ENCODE results near the gene XYLB.

The XYLB gene

DNA sequence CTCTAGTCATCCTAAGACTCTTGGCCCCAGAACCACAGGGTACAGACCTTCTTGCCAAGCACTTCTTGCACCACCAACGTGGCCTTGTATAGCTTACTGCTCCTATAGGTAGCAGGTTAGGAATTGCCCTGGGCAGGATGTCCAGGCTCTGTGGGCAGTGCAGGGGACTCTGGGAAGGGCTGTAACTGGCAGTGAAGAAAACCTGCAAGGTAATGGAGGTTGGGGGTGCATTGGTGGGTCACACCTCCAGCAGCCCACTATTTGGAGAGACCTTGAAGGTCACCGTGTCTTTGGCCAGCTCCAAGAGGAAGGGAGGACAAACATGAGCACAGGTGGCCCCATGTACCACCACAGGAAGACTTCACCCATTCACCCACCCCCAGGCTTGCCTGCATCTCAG lies 21.3 kb upstream of the XYLB start:
- no peak for DNase-seq

- peak; percentile 68 for DNase-seq
Measured at GRCh38 chr3:38327335-38328009, 19.1 kb upstream of the XYLB start.

- no peak for DNase-seq
Measured at GRCh38 chr3:38331257-38332022, 15.1 kb upstream of the XYLB start.

DNA sequence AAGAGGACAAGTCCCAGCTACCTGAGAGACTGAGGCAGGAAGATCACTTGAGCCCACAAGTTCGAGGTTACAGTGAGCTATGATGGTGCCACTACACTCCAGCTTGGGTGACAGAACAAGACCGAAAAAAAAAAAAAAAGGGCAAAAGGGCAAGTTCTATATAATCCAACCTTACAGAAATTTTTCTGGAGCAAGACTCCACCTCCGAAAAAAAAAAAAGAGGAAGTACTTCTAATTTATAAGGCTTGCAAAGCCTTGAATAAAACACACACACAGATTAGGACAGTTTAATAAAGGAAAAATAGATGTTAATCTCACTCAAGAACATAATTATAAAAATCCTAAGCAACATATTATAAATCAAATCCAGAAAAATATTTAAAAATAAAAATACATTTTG lies 14.4 kb upstream of the XYLB start:
- no peak for DNase-seq

- peak; percentile 56 for DNase-seq
Measured at GRCh38 chr3:38334142-38335055, 12.2 kb upstream of the XYLB start.

DNA sequence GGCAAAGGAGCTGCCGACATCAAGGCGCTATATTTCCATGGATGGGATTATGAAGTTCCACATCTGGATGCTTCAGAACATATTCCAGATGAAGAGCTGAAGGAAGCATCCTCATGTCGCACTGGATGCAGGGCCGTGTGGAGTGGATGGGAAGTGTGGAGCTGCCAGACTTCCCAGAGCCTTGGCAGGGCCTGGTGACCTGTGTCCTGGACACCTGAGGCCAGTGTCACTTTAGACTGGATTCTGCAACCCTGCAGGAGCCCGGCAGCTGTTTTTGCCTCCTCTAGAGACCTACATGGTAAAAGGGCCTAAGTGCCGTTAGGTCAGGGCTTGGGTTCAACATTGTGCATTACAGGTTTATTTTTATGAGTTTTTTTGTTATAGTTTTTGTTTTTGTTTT lies 11.3 kb upstream of the XYLB start:
- DNase-seq, result no peak

DNA sequence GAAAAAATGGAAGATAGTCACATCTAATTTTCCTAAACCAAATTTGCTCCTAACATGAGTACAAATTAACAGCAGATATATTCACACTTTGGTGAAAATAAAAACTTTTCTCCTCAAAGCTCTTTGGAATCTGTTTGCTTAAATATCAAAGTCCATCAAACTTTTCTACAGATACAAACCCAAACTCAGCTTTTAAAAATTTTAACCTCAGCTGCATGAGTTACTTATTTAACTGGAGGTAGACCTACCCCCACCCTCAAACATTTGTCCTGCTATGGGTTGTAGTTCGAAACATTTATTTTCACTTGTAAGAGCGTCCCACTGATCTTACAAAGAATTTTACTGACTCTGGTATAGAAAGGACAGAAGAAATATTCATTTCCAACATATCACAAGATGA lies 8.9 kb upstream of the XYLB start:
- no peak for DNase-seq

DNA sequence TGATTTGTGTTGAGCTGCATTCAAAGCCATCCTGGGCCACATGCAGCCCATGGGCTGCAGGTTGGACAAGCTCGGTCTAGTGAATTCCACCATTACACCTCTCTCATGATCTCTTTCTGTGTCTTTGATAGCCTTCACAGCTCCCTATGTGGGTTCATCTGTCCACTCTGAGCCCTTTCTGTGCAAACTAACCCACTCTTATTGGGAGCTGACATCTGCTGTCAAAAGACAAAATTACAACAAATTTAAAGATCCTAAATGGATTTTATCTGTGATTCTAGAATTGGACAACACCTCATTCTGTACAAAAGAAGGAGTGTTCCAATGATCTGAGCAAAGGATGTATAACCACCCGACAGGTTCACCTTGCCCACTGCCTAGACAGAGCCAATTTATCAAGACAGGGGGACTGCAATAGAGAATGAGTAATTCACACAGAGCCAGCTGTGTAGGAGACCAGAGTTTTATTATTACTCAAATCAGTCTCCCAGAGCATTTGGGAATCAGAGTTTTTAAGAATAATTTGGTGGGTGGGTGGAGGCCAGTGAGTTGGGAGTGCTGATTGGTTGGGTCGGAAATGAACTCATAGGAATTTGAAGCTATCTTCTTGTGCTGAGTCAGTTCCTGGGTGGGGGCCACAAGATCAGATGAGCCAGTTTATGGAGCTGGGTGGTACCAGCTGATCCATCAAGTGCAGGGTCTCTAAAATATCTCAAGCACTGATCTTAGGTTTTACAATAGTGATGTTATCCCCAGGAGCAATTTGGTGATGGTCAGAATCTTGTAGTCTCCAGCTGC lies 2.6 kb upstream of the XYLB start:
- DNase-seq, result no peak

- DNase-seq, result no peak
Measured at GRCh38 chr3:38345879-38346586, 552 bp upstream of the XYLB start.

DNA sequence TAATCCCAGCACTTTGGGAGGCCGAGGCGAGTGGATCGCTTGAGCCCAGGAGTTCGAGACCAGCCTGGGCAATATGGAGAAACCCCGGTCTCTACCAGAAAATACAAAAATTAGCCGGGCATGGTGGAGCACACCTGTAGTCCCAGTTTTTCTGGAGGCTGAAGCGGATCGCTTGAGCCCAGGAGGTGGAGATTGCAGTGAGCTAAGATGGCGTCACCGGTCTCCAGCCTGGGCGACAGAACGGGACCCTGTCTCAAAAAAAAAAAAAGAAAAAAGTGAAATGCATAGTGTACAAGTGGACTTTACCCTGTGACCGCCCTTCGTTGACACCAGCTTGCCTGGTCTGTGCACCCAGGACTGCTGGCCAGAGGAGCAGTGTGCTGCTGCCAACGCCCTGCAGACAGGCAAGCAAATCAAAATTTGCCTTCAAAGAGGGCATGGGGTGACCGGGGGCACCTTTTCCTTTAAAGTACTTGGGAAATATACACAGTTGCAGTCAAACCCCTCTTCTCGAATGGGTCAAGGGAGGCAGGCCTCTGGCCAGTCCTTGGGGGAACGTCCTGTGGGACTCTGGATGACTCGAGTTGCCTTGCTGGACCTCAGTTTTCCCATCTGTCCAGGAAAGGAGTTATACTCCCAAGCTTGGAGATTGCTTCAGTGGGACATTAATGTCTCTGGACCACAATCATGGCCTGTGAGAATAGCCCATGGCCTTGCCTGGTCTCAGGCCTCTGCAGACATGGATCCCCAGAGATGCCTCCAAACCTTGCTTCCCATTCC lies 1.0 kb downstream of the XYLB start:
- DNase-seq, result no peak

GRCh38 chr3:38348903-38349302 lies 2.3 kb downstream of the XYLB start:
- DNase-seq, result peak; percentile 52

DNA sequence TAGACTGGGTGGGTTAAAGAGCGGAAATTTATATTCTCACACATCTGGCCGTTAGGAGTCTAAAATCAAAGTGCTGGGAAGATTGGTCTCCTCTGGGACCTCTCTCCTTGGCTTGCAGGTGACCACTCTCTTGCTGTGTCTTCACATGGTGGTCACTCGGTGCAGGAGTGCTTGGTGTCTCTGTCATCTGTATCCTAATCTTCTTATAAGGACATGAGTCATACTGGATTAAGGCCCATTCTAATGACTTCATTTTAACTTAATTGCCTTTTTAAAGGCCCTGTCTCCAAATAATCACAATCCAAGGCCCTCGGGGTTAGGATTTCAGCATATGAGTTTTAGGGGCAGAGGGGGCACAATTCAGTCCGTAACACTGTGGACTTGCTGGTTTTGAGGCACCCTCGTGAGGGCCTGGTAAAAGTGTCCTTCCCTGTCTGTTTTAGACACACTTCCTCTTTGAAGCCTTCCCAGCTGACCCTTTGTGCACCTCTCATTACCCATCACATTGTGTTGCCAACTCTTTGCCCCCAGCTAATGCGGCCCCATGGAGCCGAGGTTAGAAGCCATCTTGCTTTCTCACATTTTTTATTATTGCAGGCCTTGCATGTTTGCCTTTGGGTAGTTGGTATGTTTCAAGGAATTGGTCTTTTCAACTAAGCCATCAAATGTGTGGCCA lies 3.2 kb downstream of the XYLB start:
- DNase-seq, result peak; percentile 32

- peak; percentile 59 for DNase-seq
Measured at GRCh38 chr3:38353151-38353550, 6.6 kb downstream of the XYLB start.

DNA sequence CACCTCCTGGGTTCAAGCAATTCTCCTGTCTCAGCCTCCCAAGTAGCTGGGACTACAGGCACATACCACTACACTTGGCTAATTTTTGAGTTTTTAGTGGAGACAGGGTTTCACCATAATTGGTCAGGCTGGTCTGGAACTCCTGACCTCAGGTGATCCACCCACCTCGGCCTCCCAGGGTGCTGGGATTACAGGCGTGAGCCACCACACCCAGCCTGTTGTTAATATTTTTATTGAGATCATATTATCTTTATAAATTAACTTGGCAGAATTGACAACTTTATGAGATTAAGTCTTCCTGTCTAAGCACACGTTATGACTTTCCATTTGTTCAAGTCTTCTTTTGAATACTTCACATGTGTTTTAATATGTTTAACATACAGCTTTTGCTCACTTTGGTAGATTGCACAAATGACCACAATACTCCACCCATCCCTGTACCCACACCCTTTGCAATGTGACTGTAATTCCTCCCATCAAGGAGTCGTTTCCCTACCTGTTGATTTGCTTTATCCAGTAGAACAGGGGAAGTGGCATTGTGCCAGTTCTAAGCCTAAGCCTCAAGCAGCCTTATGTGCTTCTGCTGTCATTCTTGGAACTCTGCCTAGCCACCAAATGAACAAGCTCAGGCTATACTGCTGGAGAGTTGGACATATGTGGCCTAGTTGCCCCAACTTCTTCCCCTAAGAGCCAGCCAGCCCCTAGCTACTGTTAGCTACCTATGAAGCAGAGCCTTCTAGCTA lies 8.2 kb downstream of the XYLB start:
- peak; percentile 66 for DNase-seq

DNA sequence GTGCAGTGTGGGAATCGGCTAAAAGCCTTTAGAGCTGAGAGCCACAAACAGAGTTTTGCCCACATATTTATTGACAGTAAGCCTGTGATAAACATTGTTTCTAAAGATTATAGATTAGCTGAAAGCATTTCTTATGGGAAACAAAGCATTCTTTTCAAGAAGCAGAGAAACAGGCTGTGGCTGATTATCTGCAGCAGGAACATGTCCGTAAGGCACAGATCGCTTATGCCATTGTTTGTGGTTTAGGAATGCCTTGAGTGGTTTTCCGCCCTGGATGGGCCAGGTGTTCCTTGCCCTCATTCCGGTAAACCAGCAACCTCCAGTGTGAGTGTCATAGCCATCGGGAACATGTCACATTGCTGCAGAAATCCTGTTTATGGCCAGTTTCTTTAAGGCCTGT lies 12.5 kb downstream of the XYLB start:
- no peak for DNase-seq

GRCh38 chr3:38360345-38360744 lies 13.8 kb downstream of the XYLB start:
- no peak for DNase-seq

DNA sequence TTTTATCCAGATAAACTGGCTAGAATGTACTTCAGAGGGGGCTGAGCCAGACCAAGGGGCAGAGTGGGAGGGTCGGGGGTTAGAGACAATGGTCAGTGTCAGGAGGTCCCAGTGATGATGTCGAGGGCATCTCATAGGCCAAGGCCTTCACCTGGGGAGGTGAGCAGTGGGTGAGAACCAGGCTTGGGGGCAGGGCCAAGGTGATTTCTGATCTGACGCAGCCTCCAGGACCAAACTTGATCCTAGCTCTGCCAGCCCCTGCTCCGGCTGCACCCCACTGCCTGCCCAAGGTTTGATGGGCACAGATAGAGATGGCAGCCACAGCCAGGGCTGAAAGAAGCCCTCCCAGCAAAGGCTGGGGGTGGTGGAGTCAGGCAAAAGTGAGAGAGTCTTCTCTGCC lies 14.9 kb downstream of the XYLB start:
- DNase-seq, result no peak

DNA sequence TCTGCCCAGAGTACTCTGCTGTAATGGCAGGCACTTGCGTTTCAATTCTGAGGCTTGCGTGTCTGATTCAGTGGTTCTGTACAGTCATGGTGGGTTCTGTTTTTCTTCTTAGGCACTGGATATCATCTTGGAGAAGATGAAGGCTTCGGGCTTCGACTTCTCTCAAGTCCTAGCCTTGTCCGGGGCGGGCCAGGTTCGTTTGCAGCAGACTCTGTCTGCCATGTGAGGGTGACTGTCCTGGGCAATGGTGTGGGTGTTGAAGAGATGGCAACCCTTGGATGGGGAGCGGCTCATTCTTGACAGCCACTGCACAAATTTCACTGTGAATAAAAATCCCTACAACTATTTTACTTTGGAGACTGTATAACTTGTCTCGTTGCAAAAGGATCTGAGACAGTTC lies 16.2 kb downstream of the XYLB start:
- DNase-seq, result no peak

DNA sequence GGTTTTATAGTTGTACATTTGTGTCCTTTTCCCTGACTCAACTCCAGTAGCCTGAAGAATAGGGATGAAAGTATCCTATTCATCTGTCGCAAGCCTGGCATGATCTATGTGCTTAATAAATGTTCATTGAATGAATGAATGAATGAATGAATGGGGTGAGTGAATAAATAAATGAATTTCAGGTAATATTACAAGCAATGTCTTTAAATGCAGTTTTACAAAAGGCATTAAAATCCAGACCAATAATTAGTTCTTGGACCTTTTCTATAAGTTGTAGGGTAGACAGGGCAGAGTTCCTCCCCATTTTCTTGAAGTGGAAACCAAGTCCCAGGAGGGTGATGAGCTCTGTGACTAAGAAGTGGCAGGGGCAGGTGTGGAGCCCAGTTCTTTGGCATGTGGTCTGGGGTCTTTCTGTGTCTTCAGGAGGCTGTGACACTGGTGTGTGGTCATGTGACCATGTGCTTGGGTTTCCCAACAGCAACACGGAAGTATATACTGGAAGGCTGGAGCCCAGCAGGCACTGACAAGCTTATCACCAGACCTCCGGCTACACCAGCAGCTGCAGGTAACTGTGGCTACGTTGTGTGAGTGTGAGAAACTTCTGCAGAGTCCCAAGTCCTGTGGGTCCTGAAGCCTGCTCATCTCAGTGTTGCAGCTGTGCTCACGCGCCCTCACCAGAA lies 18.3 kb downstream of the XYLB start:
- no peak for DNase-seq

Measured in fibroblast of skin of right quadriceps (primary cell).